ENCODE data around the gene TSPAN6. TPM values are rescaled to one million over a fixed set of nuclear protein-coding genes. Genes with fewer than 3 reads are reported as not detected.

Gene TSPAN6
- 0.46 TPM for total RNA-seq (2013)
- polyA plus RNA-seq (not detected), polyA minus RNA-seq (not detected in 2 replicates), total RNA-seq (0 to 4.8 (median 0.07) reads per million in 11 experiments)

- H3K36me3 ChIP-seq (replicated peaks in 1 of 2; ENCODE audit: control insufficient read depth in 1 of 2, insufficient read depth in 2 of 2, low read length in 2 of 2) = no peaks in the 10 kb centered on the region
- Mint-ChIP-seq H3K36me3 (peaks cover 0 to 3% of the 10 kb centered on the region in 2 donors), H3K27ac (no peak within 1 kb of the TSS), H3K9me3 (peaks cover 0 to 13% (median 4%) of the 10 kb centered on the region in 7 donors), H3K4me1 (peaks cover 4% of the 10 kb centered on the region), H3K4me3 (peak within 1 kb of the TSS; percentile 70 to 86), H3K27me3 (ENCODE audit: low read depth in 3 of 3) (peaks cover 47 to 74% (median 71%) of the 10 kb centered on the region in 3 donors)
- no peaks in the 10 kb centered on the region for H3K79me2 ChIP-seq (ENCODE audit: insufficient read depth, low read length)
- intact Hi-C loops (cut with micrococcal nuclease) = no loop called here
- 43% methylated on average over 8 of the region's 51 CpGs for WGBS (ENCODE audit: insufficient coverage)
- no peaks in the 10 kb centered on the region for H4K20me1 ChIP-seq (ENCODE audit: insufficient read depth, low read length)
- TF ChIP-seq, protein P1, sequence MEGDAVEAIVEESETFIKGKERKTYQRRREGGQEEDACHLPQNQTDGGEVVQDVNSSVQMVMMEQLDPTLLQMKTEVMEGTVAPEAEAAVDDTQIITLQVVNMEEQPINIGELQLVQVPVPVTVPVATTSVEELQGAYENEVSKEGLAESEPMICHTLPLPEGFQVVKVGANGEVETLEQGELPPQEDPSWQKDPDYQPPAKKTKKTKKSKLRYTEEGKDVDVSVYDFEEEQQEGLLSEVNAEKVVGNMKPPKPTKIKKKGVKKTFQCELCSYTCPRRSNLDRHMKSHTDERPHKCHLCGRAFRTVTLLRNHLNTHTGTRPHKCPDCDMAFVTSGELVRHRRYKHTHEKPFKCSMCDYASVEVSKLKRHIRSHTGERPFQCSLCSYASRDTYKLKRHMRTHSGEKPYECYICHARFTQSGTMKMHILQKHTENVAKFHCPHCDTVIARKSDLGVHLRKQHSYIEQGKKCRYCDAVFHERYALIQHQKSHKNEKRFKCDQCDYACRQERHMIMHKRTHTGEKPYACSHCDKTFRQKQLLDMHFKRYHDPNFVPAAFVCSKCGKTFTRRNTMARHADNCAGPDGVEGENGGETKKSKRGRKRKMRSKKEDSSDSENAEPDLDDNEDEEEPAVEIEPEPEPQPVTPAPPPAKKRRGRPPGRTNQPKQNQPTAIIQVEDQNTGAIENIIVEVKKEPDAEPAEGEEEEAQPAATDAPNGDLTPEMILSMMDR (IDR thresholded peaks at IDR 0.05) = peak; percentile 28
- no peak within 1 kb of the TSS for H2AFZ ChIP-seq (ENCODE audit: insufficient read depth, low read depth, low read length, poor library complexity, severe bottlenecking)
- no peaks in the 10 kb centered on the region for H3K4me1 ChIP-seq (ENCODE audit: control insufficient read depth in 1 of 2, insufficient read depth in 2 of 2, low read length in 2 of 2)
- H3K4me2 ChIP-seq (replicated peaks; ENCODE audit: extremely low read depth, low read length, poor library complexity, severe bottlenecking) = no peak within 1 kb of the TSS
- peaks cover 53 to 67% of the 10 kb centered on the region in 2 donors for H3K27me3 ChIP-seq (ENCODE audit: control insufficient read depth in 2 of 2, insufficient read depth in 2 of 2, low read length in 2 of 2)
- no peak for DNase-seq
- no peak within 1 kb of the TSS for H3K4me3 ChIP-seq (replicated peaks in 1 of 3; ENCODE audit: low read depth in 2 of 3, low read length in 3 of 3)
- H3K27ac ChIP-seq (ENCODE audit: low read depth in 1 of 2, low read length in 2 of 2) = no peak within 1 kb of the TSS
- H3K9me3 ChIP-seq (replicated peaks in 1 of 2; ENCODE audit: control insufficient read depth in 1 of 2, insufficient read depth in 1 of 2, low read length in 2 of 2) = peaks cover 0 to 11% of the 10 kb centered on the region in 2 donors
- H3K9ac ChIP-seq (ENCODE audit: insufficient read depth, low read length, poor library complexity, severe bottlenecking) = no peak within 1 kb of the TSS
Observed at GRCh38 chrX:100636321-100636991, at the start of gene TSPAN6. Gene TSPAN6, minus strand, starts transcription at chrX:100636806. Its CDS starts 112 bp downstream, at chrX:100636694.

GRCh38 chrX:100685997-100686305, 49.3 kb upstream of the TSPAN6 start:
- Mint-ChIP-seq H3K27me3 (ENCODE audit: low read depth in 3 of 3) (peaks cover 0 to 11% (median 2%) of the 10 kb centered on the region in 3 donors), H3K4me3 (no peak overlapping the region), H3K9me3 (peaks cover 0 to 3% (median 0%) of the 10 kb centered on the region in 7 donors), H3K27ac (no peak overlapping the region), H3K36me3 (no peaks in the 10 kb centered on the region), H3K4me1 (peaks cover 2% of the 10 kb centered on the region)
- Histone ChIP-seq H3K79me2 (ENCODE audit: insufficient read depth, low read length) (no peaks in the 10 kb centered on the region), H3K27ac (ENCODE audit: low read depth in 1 of 2, low read length in 2 of 2) (no peak overlapping the region), H3K36me3 (replicated peaks in 1 of 2; ENCODE audit: control insufficient read depth in 1 of 2, insufficient read depth in 2 of 2, low read length in 2 of 2) (no peaks in the 10 kb centered on the region), H3K4me2 (replicated peaks; ENCODE audit: extremely low read depth, low read length, poor library complexity, severe bottlenecking) (no peak overlapping the region), H3K4me3 (replicated peaks in 1 of 3; ENCODE audit: low read depth in 2 of 3, low read length in 3 of 3) (no peak overlapping the region), H3K27me3 (ENCODE audit: control insufficient read depth in 2 of 2, insufficient read depth in 2 of 2, low read length in 2 of 2) (no peaks in the 10 kb centered on the region), H2AFZ (ENCODE audit: insufficient read depth, low read depth, low read length, poor library complexity, severe bottlenecking) (no peak overlapping the region), H3K4me1 (ENCODE audit: control insufficient read depth in 1 of 2, insufficient read depth in 2 of 2, low read length in 2 of 2) (no peaks in the 10 kb centered on the region), H3K9me3 (replicated peaks in 1 of 2; ENCODE audit: control insufficient read depth in 1 of 2, insufficient read depth in 1 of 2, low read length in 2 of 2) (no peaks in the 10 kb centered on the region), H4K20me1 (ENCODE audit: insufficient read depth, low read length) (no peaks in the 10 kb centered on the region), H3K9ac (ENCODE audit: insufficient read depth, low read length, poor library complexity, severe bottlenecking) (no peak overlapping the region)
- TF ChIP-seq, protein P1 (IDR thresholded peaks at IDR 0.05) = peak; percentile 14
- intact Hi-C loops (cut with micrococcal nuclease) = loop anchor here in 1 of 2 donors (5.0 kb wide), 1 partner anchor 81 kb away; no protein-coding TSS in a partner anchor
- no peak for DNase-seq
- no CpG with 5 or more reads among the region's 1 CpG for WGBS (ENCODE audit: insufficient coverage)
